ENCODE results near the gene MMP2.
A peak's percentile ranks its signal among the peaks of the same experiment; 100 is the strongest.

The MMP2 gene

GRCh38 chr16:55480228-55480655 is 1.2 kb downstream of the MMP2 start:
- no peak for TF ChIP-seq CTCF (IDR thresholded peaks at IDR 0.05; ENCODE audit: control insufficient read depth, insufficient read depth, low read depth, low read length, missing control alignments)
- DNase-seq (ENCODE audit: low read depth): peak; percentile 84
- peak overlapping the region; percentile 71 for H3K4me3 ChIP-seq (ENCODE audit: control insufficient read depth, low read depth, low read length)

GRCh38 chr16:55481023-55481422 is 2.0 kb downstream of the MMP2 start:
- no peak for DNase-seq (ENCODE audit: low read depth)
- H3K4me3 ChIP-seq (ENCODE audit: control insufficient read depth, low read depth, low read length): peak overlapping the region; percentile 71
- TF ChIP-seq CTCF (IDR thresholded peaks at IDR 0.05; ENCODE audit: control insufficient read depth, insufficient read depth, low read depth, low read length, missing control alignments): no peak

- DNase-seq (ENCODE audit: low read depth): no peak
- no peak overlapping the region; the same call in 1 of the 2 replicates for H3K4me3 ChIP-seq (ENCODE audit: control insufficient read depth, low read depth, low read length)
- TF ChIP-seq CTCF (IDR thresholded peaks at IDR 0.05; ENCODE audit: control insufficient read depth, insufficient read depth, low read depth, low read length, missing control alignments): no peak
These were observed 3.1 kb downstream of the MMP2 start for GRCh38 chr16:55482056-55482455.

- DNase-seq (ENCODE audit: low read depth): peak; percentile 96
- H3K4me3 ChIP-seq (ENCODE audit: control insufficient read depth, low read depth, low read length): no peak overlapping the region
- TF ChIP-seq CTCF (IDR thresholded peaks at IDR 0.05; ENCODE audit: control insufficient read depth, insufficient read depth, low read depth, low read length, missing control alignments): no peak
These were observed 8.2 kb downstream of the MMP2 start for GRCh38 chr16:55487048-55487803.

- no peak overlapping the region for H3K4me3 ChIP-seq (ENCODE audit: control insufficient read depth, low read depth, low read length)
- DNase-seq (ENCODE audit: low read depth): no peak
- TF ChIP-seq CTCF (IDR thresholded peaks at IDR 0.05; ENCODE audit: control insufficient read depth, insufficient read depth, low read depth, low read length, missing control alignments): no peak
These were observed 9.3 kb downstream of the MMP2 start for GRCh38 chr16:55488306-55488705.

- no peak overlapping the region for H3K4me3 ChIP-seq (ENCODE audit: control insufficient read depth, low read depth, low read length)
- no peak for TF ChIP-seq CTCF (IDR thresholded peaks at IDR 0.05; ENCODE audit: control insufficient read depth, insufficient read depth, low read depth, low read length, missing control alignments)
- no peak for DNase-seq (ENCODE audit: low read depth)
These were observed 10.3 kb downstream of the MMP2 start for GRCh38 chr16:55489119-55489955.

All from AG09309 (cell line).